A375 (cell line): Measurements from ENCODE around the gene MYO15B. TPM values are rescaled to one million over a fixed set of nuclear protein-coding genes. Genes with fewer than 3 reads are reported as not detected.

Experiments
- total RNA-seq: library from RNA; depleted of rRNA; stranded (reverse); fragments of >200 nt; shearing (Covaris generic); gene quantifications from 2 replicates; pipeline ENCODE4 v1.2.3, GENCODE V29; 2014; rRNA removed

MYO15B gene
- 6.4 and 6.9 TPM in 2 replicates for total RNA-seq

DNA sequence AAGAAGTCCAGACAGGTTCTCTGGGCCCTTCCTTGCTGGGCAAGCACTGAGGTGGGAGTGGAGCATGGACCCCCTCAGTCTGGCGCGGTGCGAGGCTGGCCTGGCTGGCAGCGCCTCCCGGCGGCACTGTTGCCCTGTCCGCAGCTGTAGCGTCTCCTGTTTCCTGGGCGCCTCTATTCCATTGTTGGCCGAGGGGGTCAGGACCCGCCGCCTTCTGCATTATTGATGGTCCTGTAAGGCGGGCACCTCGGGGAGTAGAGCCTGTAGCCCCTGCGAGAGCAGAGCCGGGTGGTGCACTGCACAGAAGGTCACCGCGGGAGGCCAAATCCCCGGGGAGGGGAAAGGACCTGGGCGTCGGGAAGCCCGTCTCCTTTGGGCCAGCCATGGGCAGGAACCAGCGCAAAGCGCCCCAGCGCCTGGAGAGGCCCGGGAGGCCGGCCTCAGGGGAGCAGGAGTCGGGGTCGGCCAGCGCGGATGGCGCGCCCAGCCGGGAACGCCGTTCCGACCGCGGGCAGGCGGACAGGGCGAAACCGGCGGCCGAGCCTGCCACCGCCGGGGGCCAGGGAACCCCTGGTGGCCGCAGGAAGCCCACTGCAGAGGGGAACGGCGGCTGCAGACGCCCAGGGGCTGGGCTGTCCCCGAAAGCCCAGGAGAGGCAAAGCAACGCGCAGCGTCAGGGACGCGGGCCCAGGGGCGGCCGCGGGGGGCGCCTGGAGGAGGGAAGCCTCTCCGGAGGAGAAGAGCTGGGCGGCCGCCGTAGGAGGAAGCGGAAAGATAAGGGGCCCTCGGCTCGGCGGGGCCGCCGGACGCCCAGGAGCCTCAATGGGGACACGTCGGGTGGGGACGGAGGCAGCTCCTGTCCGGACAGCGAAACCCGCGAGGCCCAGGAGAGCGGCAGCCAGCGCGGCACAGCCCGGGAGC is at the start of gene MYO15B:
Gene MYO15B, plus strand, starts transcription at position 126 of the 921 bp plus-strand sequence. Its CDS starts 258 bp downstream, at position 384.

DNA sequence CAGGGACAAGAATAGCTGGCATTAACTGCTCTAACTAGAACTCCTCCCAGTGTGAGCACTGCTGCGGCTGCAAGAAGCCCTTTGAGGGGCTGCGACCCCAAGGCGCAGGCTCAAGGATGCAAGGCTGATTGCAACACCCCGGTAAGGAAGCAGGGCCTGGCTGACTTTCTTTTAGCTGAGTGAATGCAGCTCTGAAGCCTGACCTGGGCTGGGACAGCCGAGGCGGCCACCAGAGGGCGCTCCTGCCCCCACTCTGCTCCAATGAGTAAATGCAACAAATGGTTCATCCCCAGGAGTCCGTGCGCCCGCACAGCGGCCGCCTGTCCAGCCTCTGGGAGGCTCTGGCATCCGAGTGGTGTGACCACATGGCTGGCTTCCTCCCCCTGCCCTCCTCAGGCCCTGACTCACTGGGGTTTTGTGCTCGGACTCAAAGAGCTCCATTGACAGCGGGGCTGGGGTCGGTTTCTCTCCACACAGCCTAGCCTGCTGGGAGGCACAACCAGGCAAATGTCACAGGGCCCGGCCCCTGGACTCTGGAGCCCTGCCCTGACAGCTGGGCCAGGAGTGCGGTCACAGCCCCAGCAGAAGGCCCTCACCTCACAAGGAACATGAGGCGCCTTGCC is 45.4 kb downstream of the MYO15B start, which contains the start of gene SMIM5:
Gene SMIM5, plus strand, starts transcription at position 572 of the 623 bp plus-strand sequence. CDS start 6,768 bp downstream, outside the sequence.

DNA sequence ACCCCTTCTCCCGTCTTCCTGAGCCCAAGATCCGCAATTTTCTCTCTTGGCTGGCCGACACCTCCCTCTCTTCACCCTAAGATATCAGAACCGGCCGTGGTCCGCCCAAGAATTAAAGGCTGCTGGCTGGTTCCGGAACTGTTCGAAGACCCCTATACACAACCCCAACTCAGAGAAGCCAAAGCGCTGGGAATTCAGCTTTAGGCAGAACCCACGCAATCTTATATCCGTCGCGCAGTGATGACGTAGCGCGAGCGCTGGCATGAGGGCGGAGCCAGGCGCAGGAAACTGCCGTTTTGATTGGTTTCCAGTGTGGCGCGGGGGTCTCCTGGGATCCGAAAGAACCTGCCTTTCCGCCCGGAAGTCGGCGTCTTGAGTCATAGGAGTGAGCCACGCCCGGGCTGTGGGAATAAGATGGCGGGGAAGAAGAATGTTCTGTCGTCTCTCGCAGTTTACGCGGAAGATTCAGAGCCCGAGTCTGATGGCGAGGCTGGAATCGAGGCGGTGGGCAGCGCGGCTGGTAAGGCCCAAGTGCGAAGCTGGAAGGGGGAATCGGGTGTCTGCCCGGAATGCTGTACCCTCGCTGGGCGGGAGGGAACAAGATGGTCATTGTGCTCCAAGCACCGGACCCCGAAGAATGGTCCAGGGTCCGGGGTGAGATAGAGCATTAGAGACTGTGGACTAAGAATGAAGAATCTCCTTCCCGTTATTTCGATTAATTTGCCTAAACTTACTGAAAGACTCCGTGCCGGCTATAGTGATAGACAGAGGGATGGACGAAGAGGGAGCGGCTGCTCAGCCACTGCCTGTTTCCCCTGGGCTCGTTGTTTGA is 79.6 kb downstream of the MYO15B start, which contains the start of the genes RECQL5 and SAP30BP:
Gene RECQL5, minus strand, starts transcription at position 196 of the 832 bp plus-strand sequence. CDS start 597 bp downstream, outside the sequence.
Gene SAP30BP, plus strand, starts transcription at position 380 of the 832 bp plus-strand sequence. Its CDS starts 35 bp downstream, at position 415.

Other genes starting within 250 kb of the MYO15B start
- gene GRB2, start 182.1 kb upstream of the MYO15B start, total RNA-seq: 90.8 and 106 TPM in 2 replicates
- 21.4 and 25.2 TPM in 2 replicates for gene TMEM94, start 131.2 kb upstream of the MYO15B start, total RNA-seq
- 10.3 and 10.5 TPM in 2 replicates for gene CASKIN2, start 72.3 kb upstream of the MYO15B start, total RNA-seq
- 18.9 and 22.1 TPM in 2 replicates for gene TSEN54, start 71.3 kb upstream of the MYO15B start, total RNA-seq
- gene LLGL2, start 62.1 kb upstream of the MYO15B start, total RNA-seq: 6.6 and 7.1 TPM in 2 replicates
- 0.57 and 1.2 TPM in 2 replicates for gene SMIM5, start 45.6 kb downstream of the MYO15B start, total RNA-seq
- gene RECQL5, start 79.4 kb downstream of the MYO15B start, total RNA-seq: 35.4 and 42.6 TPM in 2 replicates
- 79.3 and 90.7 TPM in 2 replicates for gene SAP30BP, start 79.5 kb downstream of the MYO15B start, total RNA-seq
- gene ITGB4, start 133.7 kb downstream of the MYO15B start, total RNA-seq: 48.4 and 56.9 TPM in 2 replicates
- gene GALK1, start 177.4 kb downstream of the MYO15B start, total RNA-seq: 54.3 and 57.9 TPM in 2 replicates
- gene UNK, start 197.0 kb downstream of the MYO15B start, total RNA-seq: 16.6 and 18.8 TPM in 2 replicates